Spleen (tissue), 11 donors: Measurements from ENCODE around the gene SLC8B1. TPM values are rescaled to one million over a fixed set of nuclear protein-coding genes. Genes with fewer than 3 reads are reported as not detected.

ENCODE experiments used
- DNase-seq: peaks from one replicate; pipeline ENCODE4 v3.0.0-alpha.2; 2020
- H3K27ac ChIP-seq, 8 donors: fragments of 200-600 bp; sonication (generic) in 7 of 8; 1 replicate in 4 of 8; 2 replicates in 4 of 8; pipeline versions ENCODE4 v1.5.0 to v1.8.0; 2016 to 2021; ENCODE audit warnings: inconsistent platforms in 4 of 8, mild to moderate bottlenecking in 4 of 8, moderate library complexity in 1 of 8
- H3K27me3 ChIP-seq, 7 donors: fragments of 200-600 bp; sonication (generic) in 6 of 7; replicated peaks in 1 of 7; 1 replicate in 4 of 7; 2 replicates in 3 of 7; pipeline versions ENCODE4 v1.5.0 to v1.8.0; 2016 to 2021; ENCODE audit warnings: inconsistent platforms in 3 of 7, mild to moderate bottlenecking in 1 of 7
- H3K36me3 ChIP-seq, 6 donors: fragments of 200-600 bp; sonication (generic) in 5 of 6; 1 replicate in 4 of 6; 2 replicates in 2 of 6; pipeline versions ENCODE4 v1.5.0 to v1.8.0; 2016 to 2021; ENCODE audit warnings: inconsistent platforms in 2 of 6
- H3K4me1 ChIP-seq, 6 donors: fragments of 200-600 bp; sonication (generic) in 5 of 6; 1 replicate in 3 of 6; 2 replicates in 3 of 6; pipeline versions ENCODE4 v1.5.0 to v1.8.0; 2016 to 2021; ENCODE audit warnings: inconsistent platforms in 3 of 6
- H3K4me3 ChIP-seq, 8 donors: fragments of 200-600 bp; sonication (generic) in 7 of 8; 1 replicate in 4 of 8; 2 replicates in 4 of 8; pipeline versions ENCODE4 v1.5.0 to v1.8.0; 2016 to 2021; ENCODE audit warnings: inconsistent platforms in 4 of 8, mild to moderate bottlenecking in 4 of 8, moderate library complexity in 2 of 8
- H3K9me3 ChIP-seq, 8 donors: fragments of 200-600 bp; sonication (generic) in 7 of 8; 1 replicate in 4 of 8; 2 replicates in 4 of 8; pipeline versions ENCODE4 v1.5.0 to v1.8.0; 2016 to 2021; ENCODE audit warnings: inconsistent platforms in 4 of 8
- CTCF ChIP-seq, 11 experiments: fragments of 200-600 bp in 7 of 11; fragments of 450-650 bp in 4 of 11; sonication (generic) in 4 of 11; IDR thresholded peaks in 8 of 11; conservative IDR thresholded peaks in 3 of 11; 1 replicate in 7 of 11; 2 replicates in 4 of 11; pipeline versions ENCODE4 v1.4.0 to v1.8.0; 2016 to 2021; ENCODE audit warnings: antibody characterized with exemption in 11 of 11, inconsistent platforms in 4 of 11, mild to moderate bottlenecking in 1 of 11
- POLR2A ChIP-seq, 3 donors: fragments of 450-650 bp; IDR thresholded peaks; one replicate each; pipeline ENCODE4 v1.5.1; 2017; ENCODE audit warnings: antibody characterized with exemption in 3 of 3, mild to moderate bottlenecking in 1 of 3
- POLR2AphosphoS5 ChIP-seq, 3 donors: sonication (generic); formaldehyde crosslinking; IDR thresholded peaks; one replicate each; pipeline ENCODE4 v1.5.1; 2017; ENCODE audit warnings: antibody characterized with exemption in 3 of 3
- WGBS, 5 donors: extraction: QIAGEN DNeasy Blood & Tissue Kit in 3 of 5; methylation state at CpG; one replicate each; pipeline versions ENCODE4 v1.1.5 to v1.1.7; 2013 to 2018; 5-methylcytosine and 5-hydroxymethylcytosine counted together
- intact Hi-C: fragments of 100-400 bp; cut with DNase I; formaldehyde crosslinking; loops from one replicate; pipeline ENCODE4 v1.15.0; 2023; ENCODE audit warnings: low total_unique reads
- polyA plus RNA-seq, 3 donors: library from polyadenylated mRNA; stranded (reverse); fragments of 200-250 nt; gene quantifications; one replicate each; pipeline ENCODE4 v1.2.1, GENCODE V29; 2013
- total RNA-seq, 7 donors: library from RNA; depleted of rRNA in 3 of 7; stranded (reverse); fragments of >200 nt in 3 of 7; fragmentation: NEBNext Ultra II Directional in 4 of 7; extraction: Animal tissue kit (Norgen Biotek cat#: 25700) in 4 of 7; gene quantifications; one replicate each; pipeline versions ENCODE4 v1.1.0 to v1.2.1, GENCODE V29; 2016 to 2021
- donor health status: healthy with polysubstance abuse.
- donor health status: DM: no; HTN: no; CAD: no; lungs with moderate emphysema.
- donor health status: DM: no; HTN: no; CAD: no.
- donor health status: Bipolar disorder and iron deficiency.
- donor health status: healthy.
- donor health status: DM: no; HTN: no; CAD: no.
- donor health status: DM: yes; HTN: yes; CAD: no.

Gene SLC8B1
- total and polyA plus RNA-seq, 10 donors = 15.0 to 126 (median 71.1) TPM

- intact Hi-C loops = no loop called here
- no peak for DNase-seq
- no peak for TF ChIP-seq CTCF (IDR thresholded peaks at IDR 0.05 in 8 of 11, conservative IDR thresholded peaks at IDR 0.05 in 3 of 11)
- no peak for TF ChIP-seq POLR2A (IDR thresholded peaks at IDR 0.05)
- peak; percentile 11 to 67 (median 55) for TF ChIP-seq POLR2AphosphoS5 (IDR thresholded peaks at IDR 0.05)
- no peaks in the 10 kb centered on the region for H3K27me3 ChIP-seq
- H3K4me1 ChIP-seq = peaks cover 8 to 45% (median 19%) of the 10 kb centered on the region in 6 donors
- WGBS, 5 donors = 58 to 81% (median 75%) methylated on average over 14 to 20 of the region's 20 CpGs
- H3K9me3 ChIP-seq = no peaks in the 10 kb centered on the region
- no peak overlapping the region for H3K4me3 ChIP-seq
- H3K36me3 ChIP-seq = peaks cover 0 to 100% (median 58%) of the 10 kb centered on the region in 6 donors
- peak overlapping the region in 6 of 8 donors; percentile 23 to 50 (median 34) for H3K27ac ChIP-seq
These were observed 35.9 kb downstream of the SLC8B1 start for GRCh38 chr12:113298861-113299545.

- Histone ChIP-seq H3K27ac (peak overlapping the region in 6 of 8 donors; percentile 23 to 50 (median 34)), H3K27me3 (no peaks in the 10 kb centered on the region), H3K9me3 (no peaks in the 10 kb centered on the region), H3K4me3 (no peak overlapping the region), H3K4me1 (peaks cover 8 to 42% (median 19%) of the 10 kb centered on the region in 6 donors), H3K36me3 (peaks cover 0 to 100% (median 58%) of the 10 kb centered on the region in 6 donors)
- no peak for DNase-seq
- intact Hi-C loops = no loop called here
- TF ChIP-seq POLR2A (IDR thresholded peaks at IDR 0.05) = no peak
- no peak for TF ChIP-seq POLR2AphosphoS5 (IDR thresholded peaks at IDR 0.05)
- no peak for TF ChIP-seq CTCF (IDR thresholded peaks at IDR 0.05 in 8 of 11, conservative IDR thresholded peaks at IDR 0.05 in 3 of 11)
- WGBS, 5 donors = 73 to 88% (median 81%) methylated on average over 5 of the region's 5 CpGs
These were observed 36.5 kb downstream of the SLC8B1 start for GRCh38 chr12:113298472-113298817.

- no peak for DNase-seq
- H3K27ac ChIP-seq = peak overlapping the region in 6 of 8 donors; percentile 23 to 50 (median 34)
- no peaks in the 10 kb centered on the region for H3K9me3 ChIP-seq
- H3K4me3 ChIP-seq = no peak overlapping the region
- peaks cover 8 to 36% (median 18%) of the 10 kb centered on the region in 6 donors for H3K4me1 ChIP-seq
- peaks cover 2 to 100% (median 63%) of the 10 kb centered on the region in 6 donors for H3K36me3 ChIP-seq
- intact Hi-C loops = no loop called here
- WGBS, 5 donors = 76 to 83% (median 81%) methylated on average over 11 to 13 of the region's 13 CpGs
- no peaks in the 10 kb centered on the region for H3K27me3 ChIP-seq
- TF ChIP-seq CTCF (IDR thresholded peaks at IDR 0.05 in 8 of 11, conservative IDR thresholded peaks at IDR 0.05 in 3 of 11) (no peak), POLR2A (IDR thresholded peaks at IDR 0.05) (no peak), POLR2AphosphoS5 (IDR thresholded peaks at IDR 0.05) (peak; percentile 36 to 61 (median 46))
These were observed 37.1 kb downstream of the SLC8B1 start for GRCh38 chr12:113297621-113298471.

GRCh38 chr12:113297214-113297587, 37.7 kb downstream of the SLC8B1 start:
- Histone ChIP-seq H3K27ac (peak overlapping the region in 2 of 8 donors; percentile 46 to 50), H3K27me3 (no peaks in the 10 kb centered on the region), H3K9me3 (no peaks in the 10 kb centered on the region), H3K36me3 (peaks cover 2 to 100% (median 68%) of the 10 kb centered on the region in 6 donors), H3K4me1 (peaks cover 8 to 31% (median 18%) of the 10 kb centered on the region in 6 donors), H3K4me3 (no peak overlapping the region)
- whole genome bisulfite sequencing, 5 donors = 51 to 92% (median 81%) methylated on average over 3 to 9 of the region's 9 CpGs
- intact Hi-C loops = no loop called here
- no peak for TF ChIP-seq CTCF (IDR thresholded peaks at IDR 0.05 in 8 of 11, conservative IDR thresholded peaks at IDR 0.05 in 3 of 11)
- TF ChIP-seq POLR2A (IDR thresholded peaks at IDR 0.05) = no peak
- TF ChIP-seq POLR2AphosphoS5 (IDR thresholded peaks at IDR 0.05) = peak in 2 of 3 donors; percentile 51 to 71
- no peak for DNase-seq
